OCI-LY7 (cell line): ENCODE data around the gene CEP290.

Experiments
- EZH2phosphoT487 ChIP-seq: fragments of 200-600 bp; sonication (generic); IDR thresholded peaks from 2 replicates; pipeline ENCODE4 v1.6.1; 2018; ENCODE audit warnings: low read depth, borderline replicate concordance, mild to moderate bottlenecking, mixed run types, antibody characterized with exemption, low read length, moderate library complexity, mixed read lengths
- TF ChIP-seq, protein P1 (sequence below): fragments of 200-600 bp; sonication (generic); conservative IDR thresholded peaks from 2 replicates; pipeline ENCODE4 v1.5.1; 2014; ENCODE audit warnings: mild to moderate bottlenecking, antibody characterized with exemption, low read length, moderate library complexity, mixed read lengths

DNA sequence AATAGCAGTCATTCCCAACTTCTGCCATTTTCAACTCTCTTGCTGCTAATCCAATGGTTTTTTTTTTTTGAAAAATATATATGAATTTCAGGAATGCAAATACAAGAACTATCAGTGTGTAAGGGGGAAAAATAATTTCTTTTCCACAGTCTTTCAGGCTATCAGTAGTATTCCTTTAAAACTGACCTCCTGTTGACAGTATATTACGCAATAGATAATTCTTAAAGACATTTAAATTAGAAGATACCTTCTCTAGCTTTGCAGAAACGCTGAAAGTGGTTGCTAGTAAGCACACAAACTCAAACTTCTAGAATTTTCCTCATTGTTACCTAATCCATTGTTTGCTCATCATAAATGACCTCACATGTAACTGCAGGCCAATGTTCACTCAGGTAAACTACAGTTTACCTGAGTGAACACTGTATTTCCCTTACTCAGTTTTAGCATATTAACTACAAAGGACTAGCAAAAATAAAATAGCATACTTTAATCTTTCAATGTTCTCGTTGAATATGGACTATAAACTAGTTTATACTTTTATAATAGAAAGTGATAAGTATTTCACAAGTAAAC, 112.7 kb downstream of the CEP290 start, which contains the start of gene C12orf50:
- TF ChIP-seq, protein P1, sequence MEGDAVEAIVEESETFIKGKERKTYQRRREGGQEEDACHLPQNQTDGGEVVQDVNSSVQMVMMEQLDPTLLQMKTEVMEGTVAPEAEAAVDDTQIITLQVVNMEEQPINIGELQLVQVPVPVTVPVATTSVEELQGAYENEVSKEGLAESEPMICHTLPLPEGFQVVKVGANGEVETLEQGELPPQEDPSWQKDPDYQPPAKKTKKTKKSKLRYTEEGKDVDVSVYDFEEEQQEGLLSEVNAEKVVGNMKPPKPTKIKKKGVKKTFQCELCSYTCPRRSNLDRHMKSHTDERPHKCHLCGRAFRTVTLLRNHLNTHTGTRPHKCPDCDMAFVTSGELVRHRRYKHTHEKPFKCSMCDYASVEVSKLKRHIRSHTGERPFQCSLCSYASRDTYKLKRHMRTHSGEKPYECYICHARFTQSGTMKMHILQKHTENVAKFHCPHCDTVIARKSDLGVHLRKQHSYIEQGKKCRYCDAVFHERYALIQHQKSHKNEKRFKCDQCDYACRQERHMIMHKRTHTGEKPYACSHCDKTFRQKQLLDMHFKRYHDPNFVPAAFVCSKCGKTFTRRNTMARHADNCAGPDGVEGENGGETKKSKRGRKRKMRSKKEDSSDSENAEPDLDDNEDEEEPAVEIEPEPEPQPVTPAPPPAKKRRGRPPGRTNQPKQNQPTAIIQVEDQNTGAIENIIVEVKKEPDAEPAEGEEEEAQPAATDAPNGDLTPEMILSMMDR: no peak
- TF ChIP-seq EZH2phosphoT487: no peak
